Lower leg skin (tissue), 4 donors: ENCODE data around the gene GPX4. TPM values are rescaled to one million over a fixed set of nuclear protein-coding genes. Genes with fewer than 3 reads are reported as not detected.

Source experiments
- DNase-seq, 2 donors: peaks; one replicate each; pipeline ENCODE4 v3.0.0-alpha.2; 2019; ENCODE audit warnings: low spot score in 2 of 2
- H3K4me3 ChIP-seq: fragments of 200-600 bp; sonication (generic); 2 replicates; pipeline ENCODE4 v1.5.1; 2017; ENCODE audit warnings: mild to moderate bottlenecking, low read depth; ENCODE audit not compliant: poor library complexity, severe bottlenecking
- POLR2A ChIP-seq, 2 donors: fragments of 450-650 bp; IDR thresholded peaks; one replicate each; pipeline ENCODE4 v1.6.1; 2016 to 2017; ENCODE audit warnings: antibody characterized with exemption in 2 of 2, mild to moderate bottlenecking in 1 of 2, moderate library complexity in 1 of 2
- WGBS, 2 donors: methylation state at CpG; one replicate each; pipeline ENCODE4 v1.1.5; 2018; 5-methylcytosine and 5-hydroxymethylcytosine counted together
- intact Hi-C: fragments of 100-400 bp; cut with DNase I; formaldehyde crosslinking; loops from one replicate; pipeline ENCODE4 v1.15.0; 2023; ENCODE audit warnings: low total_unique reads
- total RNA-seq, 4 donors: library from RNA; depleted of rRNA; stranded (reverse); fragments of >200 nt; gene quantifications; one replicate each; pipeline ENCODE4 v1.1.0, GENCODE V29; 2016
- TF ChIP-seq, protein P1 (sequence below), 3 donors: fragments of 450-650 bp; IDR thresholded peaks; one replicate each; pipeline ENCODE4 v1.5.1; 2016; ENCODE audit warnings: antibody characterized with exemption in 3 of 3, mild to moderate bottlenecking in 3 of 3, moderate library complexity in 2 of 3

The GPX4 gene
- total RNA-seq, 4 donors from 2014 or later, result 375 to 507 (median 469) TPM

DNA sequence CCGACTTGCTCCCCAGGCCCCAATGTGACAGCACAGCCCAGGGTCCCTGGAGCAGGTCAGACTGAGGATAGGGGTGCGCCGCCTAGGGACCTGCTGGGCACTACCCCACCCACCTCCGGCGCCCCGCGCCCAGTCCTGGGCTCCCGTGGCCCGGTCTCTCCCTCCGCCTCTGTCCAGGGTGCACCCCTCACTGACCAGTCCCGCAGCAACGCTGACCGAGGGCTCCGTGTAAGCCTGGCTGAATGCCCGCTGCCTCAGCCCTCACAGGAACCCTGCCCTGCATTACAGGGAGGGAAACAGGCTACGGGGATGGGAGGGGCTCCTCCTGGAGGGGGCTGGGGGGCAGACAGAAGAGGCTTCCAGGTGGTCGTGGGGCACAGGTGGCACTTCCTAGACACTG is 31.7 kb downstream of the GPX4 start:
- no peak overlapping the region for H3K4me3 ChIP-seq
- 84 to 91% methylated on average over 16 to 17 of the region's 17 CpGs for WGBS, 2 donors
- TF ChIP-seq POLR2A (IDR thresholded peaks at IDR 0.05), result no peak
- TF ChIP-seq, protein P1, sequence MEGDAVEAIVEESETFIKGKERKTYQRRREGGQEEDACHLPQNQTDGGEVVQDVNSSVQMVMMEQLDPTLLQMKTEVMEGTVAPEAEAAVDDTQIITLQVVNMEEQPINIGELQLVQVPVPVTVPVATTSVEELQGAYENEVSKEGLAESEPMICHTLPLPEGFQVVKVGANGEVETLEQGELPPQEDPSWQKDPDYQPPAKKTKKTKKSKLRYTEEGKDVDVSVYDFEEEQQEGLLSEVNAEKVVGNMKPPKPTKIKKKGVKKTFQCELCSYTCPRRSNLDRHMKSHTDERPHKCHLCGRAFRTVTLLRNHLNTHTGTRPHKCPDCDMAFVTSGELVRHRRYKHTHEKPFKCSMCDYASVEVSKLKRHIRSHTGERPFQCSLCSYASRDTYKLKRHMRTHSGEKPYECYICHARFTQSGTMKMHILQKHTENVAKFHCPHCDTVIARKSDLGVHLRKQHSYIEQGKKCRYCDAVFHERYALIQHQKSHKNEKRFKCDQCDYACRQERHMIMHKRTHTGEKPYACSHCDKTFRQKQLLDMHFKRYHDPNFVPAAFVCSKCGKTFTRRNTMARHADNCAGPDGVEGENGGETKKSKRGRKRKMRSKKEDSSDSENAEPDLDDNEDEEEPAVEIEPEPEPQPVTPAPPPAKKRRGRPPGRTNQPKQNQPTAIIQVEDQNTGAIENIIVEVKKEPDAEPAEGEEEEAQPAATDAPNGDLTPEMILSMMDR (IDR thresholded peaks at IDR 0.05), result no peak
- intact Hi-C loops, result no loop called here
- DNase-seq, result peak in 1 of 2 donors; percentile 86

- WGBS, 2 donors, result 51 to 58% methylated on average over 11 to 12 of the region's 12 CpGs
- intact Hi-C loops, result no loop called here
- H3K4me3 ChIP-seq, result no peak overlapping the region
- DNase-seq, result peak in 1 of 2 donors; percentile 89
- no peak for TF ChIP-seq POLR2A (IDR thresholded peaks at IDR 0.05)
- TF ChIP-seq, protein P1 (IDR thresholded peaks at IDR 0.05), result no peak
Observed at GRCh38 chr19:1136201-1136600, 32.4 kb downstream of the GPX4 start.

GRCh38 chr19:1136621-1137317 is 33.0 kb downstream of the GPX4 start:
- H3K4me3 ChIP-seq, result no peak overlapping the region
- 66 to 78% methylated on average over 15 to 17 of the region's 25 CpGs for WGBS, 2 donors
- intact Hi-C loops, result no loop called here
- DNase-seq, result no peak
- TF ChIP-seq, protein P1 (IDR thresholded peaks at IDR 0.05), result no peak

DNA sequence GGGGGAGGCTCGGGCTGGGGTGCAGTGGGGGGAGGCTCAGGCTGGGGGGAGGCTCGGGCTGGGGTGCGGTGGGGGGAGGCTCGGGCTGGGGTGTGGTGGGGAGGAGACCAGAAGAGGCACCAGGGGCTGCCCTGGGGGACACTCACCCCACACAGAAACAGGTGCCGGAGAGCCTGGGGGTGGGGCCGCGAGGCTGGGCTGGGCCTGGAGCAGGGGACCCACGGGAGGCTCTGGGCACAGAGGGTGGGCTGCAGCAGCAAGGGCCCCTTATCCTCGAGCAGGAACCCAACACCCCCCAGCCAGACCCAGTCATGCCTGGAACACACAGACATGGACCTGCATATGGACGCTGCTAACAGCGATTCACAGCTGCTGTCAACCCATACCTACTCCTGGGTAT is 34.3 kb downstream of the GPX4 start:
- no peak overlapping the region for H3K4me3 ChIP-seq
- WGBS, 2 donors, result 80 to 85% methylated on average over 10 of the region's 11 CpGs
- intact Hi-C loops, result no loop called here
- no peak for TF ChIP-seq POLR2A (IDR thresholded peaks at IDR 0.05)
- TF ChIP-seq, protein P1 (IDR thresholded peaks at IDR 0.05), result no peak
- no peak for DNase-seq

DNA sequence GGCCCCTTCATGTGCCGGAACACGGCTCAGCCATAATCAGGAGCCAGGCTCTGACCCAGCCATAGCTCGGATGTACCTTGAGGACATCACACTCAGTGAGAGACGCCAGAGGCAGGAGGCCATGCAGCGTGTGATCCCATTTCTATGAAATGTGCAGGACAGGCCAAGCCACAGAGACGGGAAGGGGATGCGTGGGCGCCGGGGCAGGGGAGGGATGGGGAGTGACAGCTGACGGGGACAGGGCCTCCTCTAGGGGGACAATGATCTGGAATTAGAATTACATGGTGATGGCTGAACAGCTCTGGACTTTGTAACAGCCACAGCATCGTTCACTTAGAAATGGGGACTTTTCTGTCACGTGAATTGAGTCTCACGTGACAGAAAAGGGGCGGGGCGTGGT is 35.3 kb downstream of the GPX4 start:
- WGBS, 2 donors, result 90 to 91% methylated on average over 15 of the region's 15 CpGs
- intact Hi-C loops, result no loop called here

More for the DNA sequence above, 35.3 kb downstream of the GPX4 start:
- DNase-seq, result no peak
- TF ChIP-seq, protein P1 (IDR thresholded peaks at IDR 0.05), result no peak
- no peak for TF ChIP-seq POLR2A (IDR thresholded peaks at IDR 0.05)
- no peak overlapping the region for H3K4me3 ChIP-seq
